DMS153 treated with DMSO at 0.1 percent for 48 hours (cell line): ENCODE measurements around the gene SSTR5.
A peak's percentile ranks its signal among the peaks of the same experiment; 100 is the strongest.

Source experiments
- DNase-seq: peaks from one replicate; lab custom pipeline; 2025; ENCODE audit not compliant: unreplicated experiment; lab: John Stamatoyannopoulos, UW

The SSTR5 gene

GRCh38 chr16:1102333-1102700 lies 29.8 kb downstream of the SSTR5 start:
- DNase-seq: no peak

- DNase-seq: peak; percentile 22
These were observed 30.5 kb downstream of the SSTR5 start for GRCh38 chr16:1102921-1103635.

- no peak for DNase-seq
These were observed 31.1 kb downstream of the SSTR5 start for GRCh38 chr16:1103636-1103980.

- peak; percentile 31 for DNase-seq
These were observed 33.5 kb downstream of the SSTR5 start for GRCh38 chr16:1105888-1106620.

- no peak for DNase-seq
These were observed 34.1 kb downstream of the SSTR5 start for GRCh38 chr16:1106659-1107058.

- DNase-seq: no peak
These were observed 34.6 kb downstream of the SSTR5 start for GRCh38 chr16:1107141-1107540.

GRCh38 chr16:1107731-1108130 lies 35.2 kb downstream of the SSTR5 start:
- DNase-seq: no peak

GRCh38 chr16:1108299-1109252 lies 36.0 kb downstream of the SSTR5 start:
- peak; percentile 25 for DNase-seq

- DNase-seq: no peak
These were observed 37.1 kb downstream of the SSTR5 start for GRCh38 chr16:1109648-1110047.

- no peak for DNase-seq
These were observed 40.1 kb downstream of the SSTR5 start for GRCh38 chr16:1112506-1113184.

- DNase-seq: no peak
These were observed 40.9 kb downstream of the SSTR5 start for GRCh38 chr16:1113489-1113888.

GRCh38 chr16:1113889-1114526 lies 41.5 kb downstream of the SSTR5 start:
- DNase-seq: no peak

GRCh38 chr16:1116693-1117077 lies 44.1 kb downstream of the SSTR5 start:
- DNase-seq: no peak

GRCh38 chr16:1117176-1117900 lies 44.8 kb downstream of the SSTR5 start:
- no peak for DNase-seq

GRCh38 chr16:1117926-1118325 lies 45.4 kb downstream of the SSTR5 start:
- DNase-seq: no peak

- no peak for DNase-seq
These were observed 46.6 kb downstream of the SSTR5 start for GRCh38 chr16:1119129-1119528.

- DNase-seq: no peak
These were observed 47.4 kb downstream of the SSTR5 start for GRCh38 chr16:1119766-1120576.

GRCh38 chr16:1120577-1120941 lies 48.0 kb downstream of the SSTR5 start:
- no peak for DNase-seq

- DNase-seq: no peak
These were observed 48.5 kb downstream of the SSTR5 start for GRCh38 chr16:1121009-1121408.
